Osteocyte (in vitro differentiated cells): ENCODE data around the gene NXN. TPM values are rescaled to one million over a fixed set of nuclear protein-coding genes. Genes with fewer than 3 reads are reported as not detected.
A peak's percentile ranks its signal among the peaks of the same experiment; 100 is the strongest.
"Not testable (repeated sequence)": the region's sequence is repeated elsewhere in the genome, so short reads cannot be mapped to it uniquely, and the experiment has no call there.

Source experiments
- DNase-seq: peaks from one replicate; pipeline ENCODE4 v3.0.0; 2021; ENCODE audit warnings: mixed read lengths; ENCODE audit not compliant: unreplicated experiment; ENCODE audit errors: extremely low spot score
- H3K27ac Mint-ChIP-seq: one replicate; pipeline ENCODE4 v1.8.0; 2021; ENCODE audit warnings: mild to moderate bottlenecking, mixed read lengths; ENCODE audit not compliant: unreplicated experiment
- H3K27me3 Mint-ChIP-seq: one replicate; pipeline ENCODE4 v1.8.0; 2021; ENCODE audit warnings: mixed read lengths; ENCODE audit not compliant: unreplicated experiment
- H3K36me3 Mint-ChIP-seq: one replicate; pipeline ENCODE4 v1.8.0; 2021; ENCODE audit warnings: mixed read lengths; ENCODE audit not compliant: unreplicated experiment
- H3K4me1 Mint-ChIP-seq: one replicate; pipeline ENCODE4 v1.8.0; 2021; ENCODE audit warnings: mixed read lengths; ENCODE audit not compliant: unreplicated experiment
- H3K4me3 Mint-ChIP-seq: one replicate; pipeline ENCODE4 v1.8.0; 2021; ENCODE audit warnings: mild to moderate bottlenecking, moderate library complexity, mixed read lengths; ENCODE audit not compliant: unreplicated experiment
- H3K9me3 Mint-ChIP-seq: one replicate; pipeline ENCODE4 v1.8.0; 2021; ENCODE audit warnings: mixed read lengths; ENCODE audit not compliant: unreplicated experiment
- CTCF ChIP-seq: fragments of 200-600 bp; sonication (generic); IDR thresholded peaks from 2 replicates; pipeline ENCODE4 v1.5.0; 2021; ENCODE audit warnings: antibody characterized with exemption, mild to moderate bottlenecking, moderate library complexity
- microRNA-seq: library from miRNA; unstranded; fragments of <30 nt; microRNA quantifications from one replicate; pipeline ENCODE4 v1.1.0, GENCODE V29; 2020; ENCODE audit not compliant: unreplicated experiment
- total RNA-seq: library from RNA; stranded (reverse); gene quantifications from 2 replicates; pipeline ENCODE4 v1.2.1, GENCODE V29; 2021

NXN gene
- total RNA-seq, 1 donor from 2014 or later: 123 TPM

GRCh38 chr17:750431-751037, 229.0 kb downstream of the NXN start:
- Mint-ChIP-seq H3K27ac (peak overlapping the region; percentile 24), H3K9me3 (no peaks in the 10 kb centered on the region), H3K36me3 (peaks cover 13% of the 10 kb centered on the region)

GRCh38 chr17:749359-749758, 230.2 kb downstream of the NXN start:
- H3K27me3 Mint-ChIP-seq, H3K27ac Mint-ChIP-seq, H3K9me3 Mint-ChIP-seq, DNase-seq, H3K4me3 Mint-ChIP-seq: not testable (repeated sequence)
- H3K36me3 Mint-ChIP-seq: peaks cover 15% of the 10 kb centered on the region
- peaks cover 23% of the 10 kb centered on the region for H3K4me1 Mint-ChIP-seq

More at GRCh38 chr17:750431-751037, 229.0 kb downstream of the NXN start:
- Mint-ChIP-seq H3K4me1 (peaks cover 23% of the 10 kb centered on the region), H3K27me3 (no peaks in the 10 kb centered on the region), H3K4me3 (peak overlapping the region; percentile 92)
- no peak for DNase-seq
- no peak for TF ChIP-seq CTCF

Small RNA genes lying within 50 kb of the gene (microRNA-seq; reads per million reads assigned to microRNA genes)
- gene MIR3183: 1.6 reads per million

Other genes starting within 250 kb of the NXN start
- gene TLCD3A, start 247.2 kb downstream of the NXN start, total RNA-seq: 23.7 and 27.3 TPM in 2 replicates
- gene GEMIN4, start 227.5 kb downstream of the NXN start, total RNA-seq: 17.0 and 19.3 TPM in 2 replicates
- 51.3 and 63.4 TPM in 2 replicates for gene GLOD4, start 197.5 kb downstream of the NXN start, total RNA-seq
- gene MRM3, start 197.4 kb downstream of the NXN start, total RNA-seq: 10.4 and 11.6 TPM in 2 replicates
- 12.6 and 12.8 TPM in 2 replicates for gene TIMM22, start 17.4 kb upstream of the NXN start, total RNA-seq
- 110 and 114 TPM in 2 replicates for gene ABR, start 200.2 kb upstream of the NXN start, total RNA-seq